Measurements from ENCODE around the gene EML6.

Gene EML6

GRCh38 chr2:55010149-55010591, 286.7 kb downstream of the EML6 start:
- no peaks in the 10 kb centered on the region for H3K36me3 ChIP-seq (replicated peaks; ENCODE audit: low read depth, low read length)
- peak overlapping the region; percentile 27 for H3K9ac ChIP-seq (ENCODE audit: low read length)
- H3K27ac ChIP-seq (ENCODE audit: low read length) = no peak overlapping the region
- peak overlapping the region; percentile 71 for H3K4me3 ChIP-seq (ENCODE audit: low read length)
- peaks cover 53% of the 10 kb centered on the region for H4K20me1 ChIP-seq (ENCODE audit: insufficient read depth, low read length)
- H3K4me2 ChIP-seq (ENCODE audit: low read length) = peak overlapping the region; percentile 84
- no peaks in the 10 kb centered on the region for H3K9me3 ChIP-seq (ENCODE audit: insufficient read depth, low read length)
- no peak for TF ChIP-seq CTCF (IDR thresholded peaks at IDR 0.05; ENCODE audit: low read depth, low read length)
- no peak for TF ChIP-seq EZH2phosphoT487 (IDR thresholded peaks at IDR 0.05; ENCODE audit: low read depth)
- no peaks in the 10 kb centered on the region for H3K27me3 ChIP-seq (ENCODE audit: low read depth, low read length)
- H2AFZ ChIP-seq (ENCODE audit: low read depth, low read length) = no peak overlapping the region
- H3K79me2 ChIP-seq (ENCODE audit: low read length) = peaks cover 58% of the 10 kb centered on the region
- H3K4me1 ChIP-seq (ENCODE audit: low read length) = peaks cover 30% of the 10 kb centered on the region

- TF ChIP-seq EZH2phosphoT487 (IDR thresholded peaks at IDR 0.05; ENCODE audit: low read depth) = no peak
- TF ChIP-seq CTCF (IDR thresholded peaks at IDR 0.05; ENCODE audit: low read depth, low read length) = no peak
- Histone ChIP-seq H3K36me3 (replicated peaks; ENCODE audit: low read depth, low read length) (no peaks in the 10 kb centered on the region), H3K9ac (ENCODE audit: low read length) (no peak overlapping the region), H3K4me2 (ENCODE audit: low read length) (no peak overlapping the region), H3K79me2 (ENCODE audit: low read length) (peaks cover 51% of the 10 kb centered on the region), H3K27ac (ENCODE audit: low read length) (no peak overlapping the region), H3K4me3 (ENCODE audit: low read length) (no peak overlapping the region), H3K27me3 (ENCODE audit: low read depth, low read length) (no peaks in the 10 kb centered on the region), H3K4me1 (ENCODE audit: low read length) (peaks cover 30% of the 10 kb centered on the region), H4K20me1 (ENCODE audit: insufficient read depth, low read length) (peaks cover 50% of the 10 kb centered on the region), H3K9me3 (ENCODE audit: insufficient read depth, low read length) (no peaks in the 10 kb centered on the region), H2AFZ (ENCODE audit: low read depth, low read length) (no peak overlapping the region)
Measured at GRCh38 chr2:55010915-55011314, 287.5 kb downstream of the EML6 start.

DNA sequence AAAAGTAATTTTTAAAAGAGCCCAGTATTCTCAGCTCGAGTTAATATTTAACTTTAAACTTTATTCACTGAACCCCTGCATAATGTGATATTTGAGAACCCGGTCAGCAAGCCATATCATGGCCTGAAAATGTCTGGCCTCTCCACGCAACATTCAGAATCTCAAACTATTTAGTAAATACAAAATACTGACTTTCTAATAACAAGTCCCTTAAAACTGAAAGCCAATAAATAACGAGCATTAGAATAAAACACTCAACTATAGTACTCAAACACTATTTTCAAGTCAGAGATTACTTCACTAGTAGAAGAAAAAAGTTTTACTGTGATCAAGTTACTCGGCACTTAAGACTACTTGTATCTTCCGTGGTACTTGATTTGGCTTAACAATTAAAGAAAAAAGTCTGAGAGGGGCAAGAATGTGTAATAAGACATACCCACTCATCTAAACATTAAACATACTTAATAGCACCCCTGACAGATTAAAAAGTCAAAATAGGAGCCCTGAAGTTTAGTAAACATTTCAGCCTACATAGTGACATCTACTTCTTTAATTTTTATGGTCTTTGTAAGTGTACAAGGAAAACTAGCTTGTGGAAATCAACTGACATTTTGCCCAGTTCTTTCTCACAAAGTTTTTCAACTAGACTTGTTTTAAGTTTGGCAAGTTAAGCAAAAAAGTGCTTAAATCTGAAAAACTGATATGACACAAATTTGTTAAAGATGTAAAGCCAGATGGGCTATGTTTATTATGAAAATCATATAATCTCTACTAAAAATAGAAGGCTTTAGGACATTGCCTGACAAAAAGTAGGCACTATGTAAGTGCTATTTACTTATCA, 288.6 kb downstream of the EML6 start:
- H3K27ac ChIP-seq (ENCODE audit: low read length) = no peak overlapping the region
- peaks cover 30% of the 10 kb centered on the region for H3K4me1 ChIP-seq (ENCODE audit: low read length)

More for the DNA sequence above, 288.6 kb downstream of the EML6 start:
- Histone ChIP-seq H3K27me3 (ENCODE audit: low read depth, low read length) (no peaks in the 10 kb centered on the region), H3K4me3 (ENCODE audit: low read length) (no peak overlapping the region), H3K36me3 (replicated peaks; ENCODE audit: low read depth, low read length) (no peaks in the 10 kb centered on the region), H4K20me1 (ENCODE audit: insufficient read depth, low read length) (peaks cover 39% of the 10 kb centered on the region), H3K9me3 (ENCODE audit: insufficient read depth, low read length) (no peaks in the 10 kb centered on the region), H2AFZ (ENCODE audit: low read depth, low read length) (no peak overlapping the region), H3K4me2 (ENCODE audit: low read length) (peak overlapping the region; percentile 23), H3K79me2 (ENCODE audit: low read length) (peaks cover 49% of the 10 kb centered on the region), H3K9ac (ENCODE audit: low read length) (no peak overlapping the region)
- TF ChIP-seq EZH2phosphoT487 (IDR thresholded peaks at IDR 0.05; ENCODE audit: low read depth) (no peak), CTCF (IDR thresholded peaks at IDR 0.05; ENCODE audit: low read depth, low read length) (no peak)
